Measurements from ENCODE around the gene ZBTB16.

ZBTB16 gene

DNA sequence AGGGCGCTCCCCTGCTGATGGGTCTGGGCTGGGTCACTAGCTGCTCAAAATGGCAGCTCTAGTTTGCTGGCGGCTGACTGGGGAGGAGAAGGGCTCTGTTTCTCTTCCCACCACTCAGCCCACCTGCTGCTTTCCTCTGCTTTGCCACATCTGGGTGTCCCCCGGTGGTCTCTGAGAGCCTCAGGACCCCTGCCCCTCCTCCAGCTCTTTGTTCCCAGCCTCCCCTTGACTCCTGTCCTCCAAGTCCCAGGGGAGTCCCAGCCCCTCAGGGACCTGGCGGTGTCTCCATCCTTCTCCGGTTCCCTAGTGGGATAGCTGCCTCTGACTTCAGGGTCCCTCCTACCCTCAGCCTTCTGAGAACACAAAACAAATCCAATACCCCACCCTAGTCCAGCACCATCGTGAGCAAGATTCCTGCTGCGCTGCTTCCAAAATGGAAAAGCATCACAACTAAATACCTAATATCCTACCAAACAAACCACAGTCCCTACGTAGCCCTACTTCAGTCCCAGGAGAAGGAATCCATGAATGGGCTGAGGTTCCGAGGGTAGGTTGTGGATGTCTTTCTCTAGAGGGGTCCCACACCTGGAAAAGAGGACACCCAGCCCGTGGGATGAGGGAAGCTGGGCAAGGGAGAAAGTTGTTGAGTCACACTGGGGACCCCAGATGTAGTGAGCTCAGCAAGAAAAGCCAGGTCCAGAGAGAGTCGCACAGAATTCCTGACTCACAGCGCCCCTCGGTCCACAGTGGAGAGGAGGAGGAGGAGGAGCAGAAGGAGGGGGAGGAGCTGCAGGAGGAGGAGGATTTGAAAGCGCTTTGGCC, 191.7 kb downstream of the ZBTB16 start:
- no peak for DNase-seq

DNA sequence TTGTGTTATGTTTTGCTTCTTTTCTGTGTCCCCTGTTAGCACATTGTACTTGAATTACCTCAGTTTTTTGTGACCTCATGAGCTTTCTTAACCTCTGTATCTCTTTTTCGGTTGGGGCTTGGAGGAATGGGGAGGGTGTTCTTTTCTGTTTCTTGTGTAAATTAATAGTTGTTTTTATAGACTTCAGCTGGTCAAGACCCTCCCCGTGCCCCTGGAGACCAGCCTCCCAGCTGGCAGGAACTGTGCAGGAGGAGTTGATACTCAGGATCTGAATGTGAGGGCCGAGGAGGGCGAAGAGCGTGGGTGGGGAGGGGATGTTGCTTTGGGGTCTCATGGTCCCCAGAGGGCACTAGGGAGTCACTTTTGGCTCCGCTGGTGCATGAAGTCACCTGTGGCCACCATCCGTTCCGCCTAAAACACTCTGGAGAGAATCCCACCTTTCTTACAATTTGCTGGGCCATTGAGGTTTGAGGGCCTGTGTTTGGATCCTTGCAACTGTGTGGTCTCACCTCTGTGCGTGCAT, 192.4 kb downstream of the ZBTB16 start:
- DNase-seq = no peak

DNA sequence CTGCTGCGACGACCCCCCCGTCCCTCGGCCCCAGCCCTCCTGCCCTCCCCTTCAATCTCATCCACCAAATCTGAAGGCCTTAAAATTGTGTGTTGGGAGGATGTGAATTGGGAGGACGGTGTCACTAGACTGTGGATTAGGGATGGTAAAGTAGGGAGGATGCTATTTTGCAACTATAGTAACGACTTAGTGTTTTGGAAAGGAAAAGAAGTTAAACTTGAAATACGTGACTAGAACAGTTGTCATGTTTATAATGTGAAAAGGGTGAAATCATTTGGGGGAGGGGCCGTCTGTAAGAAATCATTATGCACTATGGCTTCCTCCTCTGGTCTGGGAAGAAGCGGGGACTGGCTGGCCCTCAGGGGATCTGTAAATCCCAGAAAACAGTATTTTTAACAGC, 193.3 kb downstream of the ZBTB16 start:
- no peak for DNase-seq

DNA sequence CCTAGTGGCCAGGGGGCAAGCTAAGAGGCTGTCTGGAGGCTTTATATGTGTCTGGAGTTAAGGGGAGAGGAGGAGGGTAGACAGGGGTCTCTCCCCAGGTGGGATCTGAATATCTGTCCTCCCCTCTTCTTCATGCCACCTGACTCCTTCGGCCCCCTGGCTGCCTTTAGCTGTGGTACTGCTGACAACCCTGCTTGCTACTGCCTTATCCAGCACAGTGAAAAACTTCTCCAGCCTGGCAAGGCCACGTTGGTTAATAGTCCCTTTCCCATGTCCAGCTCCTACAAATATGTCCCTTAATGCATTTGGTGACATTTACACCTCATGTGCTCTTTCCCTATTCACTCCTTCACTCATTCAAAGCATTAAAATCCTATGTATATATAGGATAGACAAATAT, 194.3 kb downstream of the ZBTB16 start:
- no peak for DNase-seq

- no peak for DNase-seq
Observed at GRCh38 chr11:114254571-114255146, 195.1 kb downstream of the ZBTB16 start.

GRCh38 chr11:114255289-114255688, 195.8 kb downstream of the ZBTB16 start:
- no peak for DNase-seq

- DNase-seq = no peak
Observed at GRCh38 chr11:114256176-114256966, 196.9 kb downstream of the ZBTB16 start.

DNA sequence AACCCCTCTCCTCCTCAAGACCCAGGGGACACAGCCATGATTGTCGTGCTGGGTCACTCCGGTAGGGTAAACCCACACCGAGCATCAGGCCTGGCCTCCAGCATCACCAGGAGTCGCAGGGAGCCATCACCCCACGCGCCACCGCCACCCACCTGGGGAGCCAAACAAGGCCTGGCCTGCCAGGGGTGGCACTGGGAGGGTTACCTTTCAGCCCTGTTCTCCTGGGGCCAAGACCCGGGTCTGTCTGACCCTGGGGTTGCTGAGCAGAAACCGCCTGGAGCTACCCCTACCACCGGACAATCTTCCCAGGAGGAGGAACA, 197.4 kb downstream of the ZBTB16 start:
- DNase-seq = no peak

GRCh38 chr11:114257621-114258558, 198.4 kb downstream of the ZBTB16 start:
- DNase-seq = no peak

- peak; percentile 58 for DNase-seq
Observed at GRCh38 chr11:114258696-114259095, 199.2 kb downstream of the ZBTB16 start.

GRCh38 chr11:114259124-114259526, 199.6 kb downstream of the ZBTB16 start:
- peak; percentile 3 for DNase-seq

GRCh38 chr11:114259551-114259983, 200.1 kb downstream of the ZBTB16 start:
- no peak for DNase-seq

DNA sequence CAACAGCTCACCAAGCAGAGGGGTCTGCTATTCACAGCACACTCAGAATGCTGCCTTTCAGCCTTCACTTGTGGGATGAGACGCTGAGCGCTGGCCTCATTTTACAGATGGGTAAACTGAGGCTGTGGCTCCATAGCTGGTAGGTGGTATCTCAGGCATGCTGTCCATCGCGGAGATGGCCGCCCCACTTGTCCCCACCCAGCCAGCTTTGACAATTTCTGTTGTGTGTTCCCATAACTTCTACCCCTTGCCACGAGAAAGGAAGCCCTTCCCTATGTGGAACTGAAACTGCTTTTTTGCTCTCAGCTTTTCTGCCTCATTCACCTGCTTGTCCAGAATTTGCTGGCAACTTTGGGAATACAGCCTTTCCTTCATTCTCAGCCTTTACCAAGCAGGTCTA, 200.6 kb downstream of the ZBTB16 start:
- DNase-seq = no peak

GRCh38 chr11:114260483-114260882, 201.0 kb downstream of the ZBTB16 start:
- DNase-seq = no peak

DNA sequence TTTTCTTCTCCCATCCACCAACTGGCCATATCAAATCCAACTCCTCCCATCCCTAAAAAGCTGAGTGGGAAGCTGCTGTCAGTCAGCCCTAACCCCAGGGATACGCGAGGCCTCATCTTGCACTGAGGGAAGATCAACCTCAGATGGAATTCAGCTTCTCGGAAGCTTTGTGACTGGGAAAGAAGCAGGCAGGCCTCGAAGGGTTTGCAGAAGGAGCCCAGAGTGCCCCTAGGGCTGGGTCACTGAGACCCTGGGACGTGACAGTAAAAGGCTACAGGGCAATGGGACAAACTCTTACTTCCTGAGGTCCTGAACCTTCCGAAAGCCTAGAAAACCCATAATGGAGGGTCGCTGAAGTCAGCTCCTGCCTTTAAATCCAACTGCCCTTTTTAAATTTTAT, 202.3 kb downstream of the ZBTB16 start:
- DNase-seq = no peak

- DNase-seq = peak; percentile 32
Observed at GRCh38 chr11:114262681-114263512, 203.4 kb downstream of the ZBTB16 start.

DNA sequence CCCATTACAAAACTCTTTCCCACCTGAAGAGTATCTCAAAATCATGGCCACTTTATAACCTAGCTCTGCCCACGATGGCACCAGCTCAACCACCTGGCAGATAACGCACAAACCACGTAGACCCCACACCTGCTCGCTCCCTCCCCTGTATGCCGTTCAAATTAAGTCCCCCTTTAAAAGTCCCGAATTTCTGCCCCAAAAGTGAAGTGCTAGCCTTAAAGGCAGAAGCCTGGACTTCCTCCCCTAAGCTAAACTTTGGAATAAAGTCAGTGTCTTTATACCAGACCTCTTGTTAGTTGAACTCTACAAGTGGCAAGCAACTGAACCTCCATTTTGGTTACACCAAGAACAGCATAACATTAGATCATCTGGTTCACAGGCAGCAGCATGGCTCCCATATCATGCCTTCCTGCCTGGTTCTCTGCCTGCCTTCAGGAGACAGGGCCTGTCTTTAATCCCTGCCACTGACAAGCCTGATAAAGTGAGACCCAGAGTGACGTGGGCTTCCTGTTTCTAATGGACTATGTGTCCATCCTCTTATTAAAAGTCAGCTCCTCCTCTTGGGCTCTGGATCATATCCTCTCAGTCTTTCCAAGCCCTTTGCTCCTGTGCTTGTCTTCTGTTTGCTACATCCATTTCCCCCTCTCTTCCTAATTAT, 204.1 kb downstream of the ZBTB16 start:
- no peak for DNase-seq

- no peak for DNase-seq
Observed at GRCh38 chr11:114264381-114264780, 204.9 kb downstream of the ZBTB16 start.

DNA sequence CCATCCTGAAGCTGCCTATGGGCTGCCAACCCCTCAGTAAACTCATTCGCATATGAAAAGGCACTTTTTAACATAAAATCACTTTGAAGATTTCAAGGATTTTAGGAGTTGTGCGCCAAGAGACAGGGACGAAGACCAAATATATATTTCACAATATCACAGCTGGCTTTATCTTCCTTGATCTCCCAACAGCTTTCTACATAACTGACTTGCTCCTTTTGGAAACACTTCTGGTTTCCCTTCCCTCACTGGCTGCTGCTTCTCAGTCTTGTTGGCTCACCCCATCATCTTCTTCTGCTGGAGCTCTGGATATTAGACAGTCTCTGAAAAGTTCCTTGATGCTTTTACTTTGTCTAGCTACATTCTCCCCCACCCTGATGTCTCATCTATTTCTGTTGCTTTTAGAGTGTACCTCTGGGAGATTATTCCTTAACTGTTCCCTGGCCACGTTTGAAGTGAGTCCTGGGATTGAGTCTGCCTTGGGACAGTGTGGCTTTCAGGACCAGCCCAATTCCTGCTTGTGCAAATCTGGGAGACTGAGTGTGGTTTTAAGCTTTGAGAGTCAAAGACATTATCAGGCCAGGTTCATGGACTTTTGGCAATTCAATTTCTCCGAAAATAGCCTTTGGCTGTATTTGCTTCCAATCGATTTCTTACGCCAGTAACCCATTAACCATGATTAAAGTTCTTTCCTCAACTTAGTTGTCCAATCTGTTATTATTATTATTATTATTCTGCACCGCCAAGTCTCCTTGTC, 205.8 kb downstream of the ZBTB16 start:
- DNase-seq = no peak

- DNase-seq = no peak
Observed at GRCh38 chr11:114269498-114269897, 210.0 kb downstream of the ZBTB16 start.
